ENCODE data around the gene GABPA.
"Not testable (repeated sequence)": the region's sequence is repeated elsewhere in the genome, so short reads cannot be mapped to it uniquely, and the experiment has no call there.

Gene GABPA

GRCh38 chr21:25760061-25760460, 25.3 kb downstream of the GABPA start:
- no peak for TF ChIP-seq CTCF (IDR thresholded peaks at IDR 0.05; ENCODE audit: borderline replicate concordance, insufficient read depth, low read depth, low read length)

GRCh38 chr21:25760677-25761076, 25.9 kb downstream of the GABPA start:
- TF ChIP-seq CTCF (IDR thresholded peaks at IDR 0.05; ENCODE audit: borderline replicate concordance, insufficient read depth, low read depth, low read length) = no peak
- H3K4me3 ChIP-seq (ENCODE audit: low read depth, low read length) = no peak overlapping the region

More at GRCh38 chr21:25760061-25760460, 25.3 kb downstream of the GABPA start:
- no peak overlapping the region for H3K4me3 ChIP-seq (ENCODE audit: low read depth, low read length)

GRCh38 chr21:25764065-25764464, 29.3 kb downstream of the GABPA start:
- no peak overlapping the region for H3K4me3 ChIP-seq (ENCODE audit: low read depth, low read length)
- TF ChIP-seq CTCF (IDR thresholded peaks at IDR 0.05; ENCODE audit: borderline replicate concordance, insufficient read depth, low read depth, low read length) = no peak

- no peak for TF ChIP-seq CTCF (IDR thresholded peaks at IDR 0.05; ENCODE audit: borderline replicate concordance, insufficient read depth, low read depth, low read length)
- H3K4me3 ChIP-seq (ENCODE audit: low read depth, low read length) = no peak overlapping the region
Observed at GRCh38 chr21:25767921-25768320, 33.1 kb downstream of the GABPA start.

GRCh38 chr21:25772686-25773085, 37.9 kb downstream of the GABPA start:
- no peak for TF ChIP-seq CTCF (IDR thresholded peaks at IDR 0.05; ENCODE audit: borderline replicate concordance, insufficient read depth, low read depth, low read length)
- no peak overlapping the region for H3K4me3 ChIP-seq (ENCODE audit: low read depth, low read length)

- no peak for TF ChIP-seq CTCF (IDR thresholded peaks at IDR 0.05; ENCODE audit: borderline replicate concordance, insufficient read depth, low read depth, low read length)
- no peak overlapping the region for H3K4me3 ChIP-seq (ENCODE audit: low read depth, low read length)
Observed at GRCh38 chr21:25776440-25776839, 41.7 kb downstream of the GABPA start.

GRCh38 chr21:25778126-25778875, 43.5 kb downstream of the GABPA start:
- H3K4me3 ChIP-seq (ENCODE audit: low read depth, low read length) = not testable (repeated sequence)
